ENCODE results near the gene SLC19A3. TPM values are rescaled to one million over a fixed set of nuclear protein-coding genes. Genes with fewer than 3 reads are reported as not detected.

SLC19A3 gene
- total RNA-seq, result under 1 TPM; 0.50 to 0.71 TPM
- 0.79 TPM for polyA plus RNA-seq (ENCODE audit: insufficient read depth, low read depth, low replicate concordance)
- long read RNA-seq, donor 1, result 0 reads
- long read RNA-seq, donor 2, result 0 reads

DNA sequence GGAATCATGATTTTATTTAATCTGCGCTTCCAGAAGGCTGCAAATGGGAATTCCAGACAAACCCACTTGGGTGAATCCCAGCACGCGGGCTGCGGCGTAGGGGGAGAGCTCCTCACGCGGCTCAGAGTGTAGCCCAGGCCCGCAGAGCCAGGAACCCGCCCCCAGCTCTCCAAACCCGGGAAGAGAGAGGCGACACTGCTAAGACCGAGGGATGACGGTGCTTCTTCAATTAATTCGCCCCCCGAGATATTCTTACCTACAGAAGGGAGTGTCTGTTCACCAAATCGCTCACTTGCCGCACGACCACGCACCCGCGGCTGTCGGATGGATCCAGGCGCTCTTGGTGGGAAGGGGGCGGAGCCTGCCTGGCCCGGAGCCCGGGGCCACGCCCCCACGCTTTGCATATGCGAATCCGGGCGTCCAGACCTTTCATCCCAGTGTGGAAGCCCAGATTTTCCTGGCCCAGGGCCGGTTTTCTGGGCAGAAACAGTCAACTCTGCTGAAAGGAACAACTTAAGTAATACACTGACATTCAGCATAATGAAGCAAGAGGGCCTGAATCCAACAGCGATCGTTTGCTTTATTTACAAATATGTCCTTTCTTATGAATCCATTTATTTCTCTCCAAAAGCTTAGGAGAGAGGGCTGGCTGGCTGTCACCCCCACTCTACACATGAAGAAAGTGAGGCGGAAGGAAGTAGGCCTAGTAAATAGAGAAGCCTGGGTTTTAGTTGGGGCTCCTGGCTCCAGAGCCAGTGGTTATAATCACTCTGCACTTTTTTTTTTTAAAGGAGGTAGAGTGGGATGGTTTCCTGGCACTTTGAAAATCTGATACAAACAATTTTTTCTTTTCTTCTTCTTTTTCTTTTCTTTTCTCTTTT lies at the start of gene SLC19A3:
SLC19A3 (minus strand) TSS at position 342 of the 881 bp plus-strand sequence. CDS start 15,710 bp downstream, outside the sequence.
- H3K4me1 ChIP-seq, result peaks cover 3% of the 10 kb centered on the region
- no peaks in the 10 kb centered on the region for H3K9me3 ChIP-seq
- no peaks in the 10 kb centered on the region for H3K36me3 ChIP-seq (ENCODE audit: low read depth, missing control alignments)
- H3K27ac ChIP-seq, result peak within 1 kb of the TSS in 1 of 2 donors; percentile 23
- no peaks in the 10 kb centered on the region for H3K27me3 ChIP-seq
- intact Hi-C loops (cut with DNase I; ENCODE audit: low total_unique reads), result no loop called here
- no peak for TF ChIP-seq POLR2A (IDR thresholded peaks at IDR 0.05)
- TF ChIP-seq, protein P1, sequence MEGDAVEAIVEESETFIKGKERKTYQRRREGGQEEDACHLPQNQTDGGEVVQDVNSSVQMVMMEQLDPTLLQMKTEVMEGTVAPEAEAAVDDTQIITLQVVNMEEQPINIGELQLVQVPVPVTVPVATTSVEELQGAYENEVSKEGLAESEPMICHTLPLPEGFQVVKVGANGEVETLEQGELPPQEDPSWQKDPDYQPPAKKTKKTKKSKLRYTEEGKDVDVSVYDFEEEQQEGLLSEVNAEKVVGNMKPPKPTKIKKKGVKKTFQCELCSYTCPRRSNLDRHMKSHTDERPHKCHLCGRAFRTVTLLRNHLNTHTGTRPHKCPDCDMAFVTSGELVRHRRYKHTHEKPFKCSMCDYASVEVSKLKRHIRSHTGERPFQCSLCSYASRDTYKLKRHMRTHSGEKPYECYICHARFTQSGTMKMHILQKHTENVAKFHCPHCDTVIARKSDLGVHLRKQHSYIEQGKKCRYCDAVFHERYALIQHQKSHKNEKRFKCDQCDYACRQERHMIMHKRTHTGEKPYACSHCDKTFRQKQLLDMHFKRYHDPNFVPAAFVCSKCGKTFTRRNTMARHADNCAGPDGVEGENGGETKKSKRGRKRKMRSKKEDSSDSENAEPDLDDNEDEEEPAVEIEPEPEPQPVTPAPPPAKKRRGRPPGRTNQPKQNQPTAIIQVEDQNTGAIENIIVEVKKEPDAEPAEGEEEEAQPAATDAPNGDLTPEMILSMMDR (IDR thresholded peaks at IDR 0.05), result no peak
- WGBS, 2 donors, result 3 to 9% methylated on average over 11 to 35 of the region's 35 CpGs
- peak; percentile 87 for DNase-seq
- peak within 1 kb of the TSS; percentile 25 to 58 for H3K4me3 ChIP-seq

DNA sequence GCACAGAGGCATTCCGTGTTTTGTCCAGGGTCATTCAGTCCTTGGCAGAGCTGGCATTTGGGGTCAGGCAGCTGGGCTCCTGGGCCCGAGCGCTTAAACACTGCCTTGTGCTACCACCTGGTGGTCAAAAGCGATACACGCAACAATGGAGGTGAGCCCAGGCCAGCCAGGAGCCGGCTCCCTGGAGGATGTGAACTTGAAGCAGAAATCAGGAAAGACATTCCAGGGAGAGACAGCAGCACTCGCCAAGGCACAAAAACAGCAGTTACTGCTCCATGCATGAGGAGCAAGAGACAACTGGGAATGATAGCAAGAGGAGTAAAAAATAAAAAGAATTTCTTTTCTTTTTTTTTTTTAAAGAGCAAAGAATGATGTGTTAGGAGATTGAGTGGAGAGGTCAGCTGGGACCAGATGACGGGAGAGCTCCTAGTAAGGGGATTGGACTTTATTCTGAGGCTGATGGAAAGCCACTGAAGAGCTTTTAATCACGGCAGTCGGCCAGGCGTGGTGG lies 48.6 kb upstream of the SLC19A3 start:
- Histone ChIP-seq H3K9me3 (no peaks in the 10 kb centered on the region), H3K4me3 (no peak overlapping the region), H3K27me3 (no peaks in the 10 kb centered on the region), H3K27ac (no peak overlapping the region), H3K4me1 (no peaks in the 10 kb centered on the region), H3K36me3 (ENCODE audit: low read depth, missing control alignments) (no peaks in the 10 kb centered on the region)
- DNase-seq, result peak; percentile 90
- 33 to 35% methylated on average over 11 of the region's 11 CpGs for WGBS, 2 donors
- TF ChIP-seq, protein P1 (IDR thresholded peaks at IDR 0.05), result peak; percentile 77 to 85 (median 83)
- no peak for TF ChIP-seq POLR2A (IDR thresholded peaks at IDR 0.05)
- intact Hi-C loops (cut with DNase I; ENCODE audit: low total_unique reads), result no loop called here

DNA sequence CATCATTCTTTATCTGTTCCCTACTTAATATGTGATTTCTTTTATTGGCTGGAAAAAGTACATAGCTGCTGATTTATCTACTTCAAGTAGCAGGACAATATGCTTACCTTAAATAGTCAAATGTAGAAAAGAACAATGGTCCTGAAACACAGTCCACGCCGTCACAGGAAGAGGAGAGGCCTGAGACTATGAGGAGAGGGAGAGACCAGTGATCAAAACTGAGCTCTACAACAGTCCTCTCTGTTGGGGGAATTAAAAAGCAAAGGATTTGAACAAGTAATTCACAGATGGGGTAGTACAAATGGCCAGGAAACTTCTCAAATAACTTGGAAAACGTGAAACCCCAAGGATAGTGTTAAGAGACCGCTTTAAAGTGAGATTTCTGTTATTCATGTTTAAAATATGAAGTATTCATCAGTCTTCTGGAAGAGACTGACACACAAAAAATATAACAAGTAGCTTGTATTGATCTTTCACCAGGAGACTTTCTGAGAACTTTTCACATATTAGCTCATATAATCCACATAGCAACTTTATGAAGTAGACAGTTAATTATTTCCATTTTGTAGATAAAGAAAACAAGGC lies 48.1 kb upstream of the SLC19A3 start:
- no peak overlapping the region for H3K27ac ChIP-seq
- no peak for TF ChIP-seq POLR2A (IDR thresholded peaks at IDR 0.05)
- TF ChIP-seq, protein P1 (IDR thresholded peaks at IDR 0.05), result no peak
- no peaks in the 10 kb centered on the region for H3K9me3 ChIP-seq
- WGBS, 2 donors, result 48 to 50% methylated on average over 4 of the region's 4 CpGs
- H3K36me3 ChIP-seq (ENCODE audit: low read depth, missing control alignments), result no peaks in the 10 kb centered on the region
- H3K27me3 ChIP-seq, result no peaks in the 10 kb centered on the region
- no peak for DNase-seq
- H3K4me1 ChIP-seq, result no peaks in the 10 kb centered on the region
- no peak overlapping the region for H3K4me3 ChIP-seq
- intact Hi-C loops (cut with DNase I; ENCODE audit: low total_unique reads), result no loop called here

DNA sequence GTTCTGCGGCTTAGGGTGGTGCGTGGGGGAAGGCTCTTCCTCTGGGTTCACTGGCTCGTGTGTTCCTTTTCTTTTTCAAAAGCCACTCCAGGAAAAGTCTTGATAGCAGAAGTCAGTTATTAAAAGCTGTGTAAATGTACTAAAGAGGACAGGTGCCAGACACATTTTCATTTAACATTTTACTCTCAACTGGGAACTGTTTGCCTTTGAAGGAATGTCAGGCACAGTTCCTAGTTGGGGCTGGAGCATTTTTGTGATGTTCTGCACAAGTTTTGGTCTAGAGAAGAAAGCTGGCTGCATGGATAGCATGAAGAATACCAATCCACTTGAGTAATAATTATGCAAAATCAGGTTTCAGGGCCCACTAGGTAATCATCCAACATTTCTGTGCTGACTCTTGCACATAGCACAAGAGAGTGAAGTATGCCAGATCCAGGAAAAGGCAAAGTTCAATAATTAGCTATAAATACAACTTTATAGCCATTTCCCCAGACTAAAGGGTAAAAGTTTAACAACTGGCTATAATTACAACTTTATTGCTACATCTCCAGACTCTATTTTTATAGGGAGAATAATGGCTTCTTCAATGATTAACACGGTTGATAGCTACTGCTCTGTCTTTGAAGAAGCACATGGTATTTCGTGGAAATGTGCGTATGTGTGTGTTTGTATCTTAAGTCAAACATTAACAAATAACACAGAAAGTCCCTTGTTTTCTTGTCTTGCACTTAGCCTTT lies 44.1 kb upstream of the SLC19A3 start:
- no peaks in the 10 kb centered on the region for H3K4me1 ChIP-seq
- 60 to 72% methylated on average over 6 of the region's 6 CpGs for WGBS, 2 donors
- intact Hi-C loops (cut with DNase I; ENCODE audit: low total_unique reads), result no loop called here
- no peaks in the 10 kb centered on the region for H3K27me3 ChIP-seq
- TF ChIP-seq, protein P1 (IDR thresholded peaks at IDR 0.05), result no peak
- no peak for TF ChIP-seq POLR2A (IDR thresholded peaks at IDR 0.05)
- H3K36me3 ChIP-seq (ENCODE audit: low read depth, missing control alignments), result no peaks in the 10 kb centered on the region
- H3K9me3 ChIP-seq, result no peaks in the 10 kb centered on the region
- no peak overlapping the region for H3K4me3 ChIP-seq
- DNase-seq, result no peak
- H3K27ac ChIP-seq, result no peak overlapping the region
